D721Med (cell line): ENCODE measurements around the gene ENG.
"Not testable (repeated sequence)": the region's sequence is repeated elsewhere in the genome, so short reads cannot be mapped to it uniquely, and the experiment has no call there.

Experiments
- DNase-seq: peaks from one replicate; pipeline ENCODE4 v3.0.0; 2011; ENCODE audit warnings: low spot score; ENCODE audit not compliant: insufficient read length
- FAIRE-seq: peaks from 2 replicates; lab custom pipeline; 2011; peaks lifted over from hg19 to GRCh38; lab: Jason Lieb, UNC
- CTCF ChIP-seq: IDR thresholded peaks from 2 replicates; pipeline ENCODE4 v1.5.1; 2012; ENCODE audit warnings: mild to moderate bottlenecking, control low read depth; ENCODE audit not compliant: insufficient read depth; ENCODE audit errors: missing control alignments

The ENG gene

GRCh38 chr9:127848756-127849504 lies 5.5 kb downstream of the ENG start:
- FAIRE-seq (no peak), DNase-seq (no peak)
- no peak for TF ChIP-seq CTCF

- no peak for FAIRE-seq
- no peak for DNase-seq
- no peak for TF ChIP-seq CTCF
These were observed 6.4 kb downstream of the ENG start for GRCh38 chr9:127847833-127848755.

GRCh38 chr9:127847178-127847510 lies 7.3 kb downstream of the ENG start:
- no peak for TF ChIP-seq CTCF

DNA sequence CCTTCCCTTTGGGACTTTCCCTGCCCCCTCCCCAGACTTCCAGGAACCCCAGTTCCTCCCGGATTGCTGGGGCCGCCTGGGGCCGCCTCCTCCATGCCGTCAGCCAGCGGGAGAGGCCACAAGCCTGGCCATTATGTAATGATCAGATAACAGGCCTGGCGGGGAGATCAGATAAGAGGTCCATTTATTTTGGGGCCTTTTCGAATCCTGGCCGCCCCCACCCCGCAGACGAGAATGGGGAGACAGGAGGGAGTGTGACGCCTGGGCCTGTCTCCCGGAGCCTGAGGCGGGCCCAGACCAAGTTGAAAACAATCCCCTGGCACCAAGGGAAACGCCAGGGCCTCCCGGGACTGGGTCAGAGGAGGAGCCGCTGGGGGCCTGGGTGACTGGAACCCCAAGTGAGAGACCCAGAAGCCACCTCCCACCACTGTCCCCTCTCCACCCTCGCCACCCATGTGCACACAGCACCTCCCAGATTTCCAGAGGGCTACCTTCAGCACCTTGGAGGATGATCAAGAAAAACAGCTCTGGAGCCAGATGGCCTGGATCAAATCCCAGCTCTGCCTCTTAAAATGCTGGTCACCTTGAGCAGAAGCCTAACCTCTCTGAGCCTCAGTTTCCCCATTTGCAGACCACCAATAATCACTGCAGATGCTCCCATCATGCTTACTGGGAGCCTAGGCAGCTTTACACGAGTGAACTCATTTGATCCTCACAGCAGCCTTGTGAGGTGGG lies 7.8 kb downstream of the ENG start:
- DNase-seq = no peak
- no peak for TF ChIP-seq CTCF
- no peak for FAIRE-seq

More at GRCh38 chr9:127847178-127847510, 7.3 kb downstream of the ENG start:
- DNase-seq = no peak
- FAIRE-seq = no peak

DNA sequence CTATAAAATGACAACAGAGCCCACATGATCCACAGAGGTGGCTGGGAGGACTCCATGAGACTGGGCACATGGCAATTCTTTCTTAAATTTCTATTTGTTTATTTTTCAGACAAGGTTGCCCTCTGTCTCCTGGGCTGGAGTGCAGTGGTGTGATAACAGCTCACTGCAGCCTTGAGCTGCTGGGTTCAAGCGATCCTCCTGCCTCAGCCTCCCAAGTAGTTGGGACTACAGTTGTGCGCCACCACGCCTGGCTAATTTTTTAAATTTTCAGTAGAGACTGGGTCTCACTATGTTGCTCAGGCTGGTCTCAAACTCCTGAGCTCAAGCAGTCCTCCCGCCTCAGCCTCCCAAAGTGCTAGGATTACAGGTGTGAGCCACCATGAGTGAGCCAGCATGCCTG lies 8.8 kb downstream of the ENG start:
- FAIRE-seq, DNase-seq: not testable (repeated sequence)

DNA sequence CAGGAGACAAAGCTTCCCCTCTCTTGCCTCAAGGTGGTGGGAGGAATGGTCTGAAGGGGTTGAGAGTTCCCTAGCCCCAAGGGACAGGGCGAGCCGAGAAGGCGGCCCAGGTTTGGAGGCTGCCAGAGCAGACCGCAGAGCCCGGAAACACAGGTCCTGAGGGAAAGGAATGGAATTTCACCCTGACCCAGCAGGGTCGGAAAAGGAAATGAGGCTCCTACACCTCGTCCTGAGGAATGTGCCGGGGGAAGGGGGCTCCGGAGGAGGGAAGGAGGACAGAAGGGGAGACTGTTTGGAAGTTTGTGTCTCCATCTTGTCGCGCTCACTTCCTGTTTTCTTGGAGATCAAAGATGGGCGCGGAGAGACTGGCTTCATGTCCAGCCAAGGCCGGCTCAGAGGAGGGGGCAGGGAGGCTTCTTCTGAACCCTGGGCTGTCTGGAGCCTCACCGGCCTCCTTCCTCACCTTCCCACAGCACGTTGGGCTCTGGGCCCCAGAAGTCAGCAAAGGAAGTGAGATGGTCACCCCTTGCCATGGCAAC lies 9.6 kb downstream of the ENG start:
- no peak for TF ChIP-seq CTCF
- no peak for FAIRE-seq
- no peak for DNase-seq
